Mammary epithelial cell (primary cell): ENCODE results near the gene TIMM50.

ENCODE experiments used
- EZH2 ChIP-seq: IDR thresholded peaks from 2 replicates; pipeline ENCODE4 v1.6.1; 2012; ENCODE audit warnings: low read length, inconsistent platforms, borderline replicate concordance
- TF ChIP-seq, protein P1 (sequence below), 2 donors: IDR thresholded peaks in 1 of 2; conservative IDR thresholded peaks in 1 of 2; 2 replicates each; pipeline ENCODE4 v1.5.1; 2011 to 2012; ENCODE audit warnings: inconsistent platforms in 2 of 2, low read length in 2 of 2, mild to moderate bottlenecking in 2 of 2, control low read depth in 1 of 2, low read depth in 1 of 2; ENCODE audit not compliant: insufficient read depth in 1 of 2; ENCODE audit errors: extremely low read depth in 1 of 2

DNA sequence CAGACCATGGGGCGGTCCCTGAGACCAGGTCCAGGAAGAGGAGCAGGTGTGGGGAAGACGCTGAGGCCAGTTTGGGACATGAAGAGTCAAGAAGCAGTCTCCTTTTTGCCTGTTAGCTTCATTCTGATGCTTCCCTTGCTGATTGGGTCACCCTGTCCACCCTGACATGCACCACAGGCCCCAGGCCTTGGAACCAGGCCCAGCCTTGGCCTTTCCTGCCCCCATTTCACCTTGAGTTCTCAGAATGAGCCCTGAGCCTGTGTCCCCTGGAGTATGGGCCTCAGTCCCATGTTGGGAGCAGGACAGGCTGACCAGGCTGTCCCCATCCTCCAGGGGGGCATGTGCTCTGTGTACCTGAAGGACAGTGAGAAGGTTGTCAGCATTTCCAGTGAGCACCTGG lies 4.9 kb upstream of the TIMM50 start:
- TF ChIP-seq, protein P1, sequence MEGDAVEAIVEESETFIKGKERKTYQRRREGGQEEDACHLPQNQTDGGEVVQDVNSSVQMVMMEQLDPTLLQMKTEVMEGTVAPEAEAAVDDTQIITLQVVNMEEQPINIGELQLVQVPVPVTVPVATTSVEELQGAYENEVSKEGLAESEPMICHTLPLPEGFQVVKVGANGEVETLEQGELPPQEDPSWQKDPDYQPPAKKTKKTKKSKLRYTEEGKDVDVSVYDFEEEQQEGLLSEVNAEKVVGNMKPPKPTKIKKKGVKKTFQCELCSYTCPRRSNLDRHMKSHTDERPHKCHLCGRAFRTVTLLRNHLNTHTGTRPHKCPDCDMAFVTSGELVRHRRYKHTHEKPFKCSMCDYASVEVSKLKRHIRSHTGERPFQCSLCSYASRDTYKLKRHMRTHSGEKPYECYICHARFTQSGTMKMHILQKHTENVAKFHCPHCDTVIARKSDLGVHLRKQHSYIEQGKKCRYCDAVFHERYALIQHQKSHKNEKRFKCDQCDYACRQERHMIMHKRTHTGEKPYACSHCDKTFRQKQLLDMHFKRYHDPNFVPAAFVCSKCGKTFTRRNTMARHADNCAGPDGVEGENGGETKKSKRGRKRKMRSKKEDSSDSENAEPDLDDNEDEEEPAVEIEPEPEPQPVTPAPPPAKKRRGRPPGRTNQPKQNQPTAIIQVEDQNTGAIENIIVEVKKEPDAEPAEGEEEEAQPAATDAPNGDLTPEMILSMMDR (conservative IDR thresholded peaks at IDR 0.05 in 1 of 2, IDR thresholded peaks at IDR 0.05 in 1 of 2; ENCODE audit: extremely low read depth in 1 of 2, insufficient read depth in 1 of 2, low read depth in 1 of 2, low read length in 2 of 2) = no peak
- TF ChIP-seq EZH2 = no peak
